CD4-positive, CD25-positive, alpha-beta regulatory T cell (primary cell): ENCODE results near the gene ANTXR2. TPM values are rescaled to one million over a fixed set of nuclear protein-coding genes. Genes with fewer than 3 reads are reported as not detected.

Experiments used
- ATAC-seq, 2 donors: fragments of 150-1000 bp; cut with Tn5 transposase; one replicate each; pipeline ENCODE4 v1.10.0; 2021; ENCODE audit warnings: low read depth in 2 of 2, moderate number of reproducible peaks in 2 of 2, moderate library complexity in 1 of 2
- DNase-seq, 3 donors: peaks; one replicate each; pipeline versions ENCODE4 v3.0.0 to v3.0.0-alpha.2; 2012 to 2022; ENCODE audit warnings: mixed read lengths in 1 of 3
- H3K27ac ChIP-seq: one replicate; pipeline ENCODE4 v1.7.0; 2013; ENCODE audit warnings: mild to moderate bottlenecking, low read length; ENCODE audit not compliant: insufficient read depth, poor library complexity, severe bottlenecking
- H3K27me3 ChIP-seq: one replicate; pipeline ENCODE4 v1.7.0; 2013; ENCODE audit warnings: low read length; ENCODE audit not compliant: control insufficient read depth, insufficient read depth
- H3K36me3 ChIP-seq: one replicate; pipeline ENCODE4 v1.7.0; 2013; ENCODE audit warnings: mild to moderate bottlenecking, low read length, moderate library complexity; ENCODE audit not compliant: control insufficient read depth, insufficient read depth
- H3K4me1 ChIP-seq: 2 replicates; pipeline ENCODE4 v1.7.0; 2013; ENCODE audit warnings: mild to moderate bottlenecking, low read length; ENCODE audit not compliant: insufficient read depth, control insufficient read depth, poor library complexity, severe bottlenecking
- H3K4me3 ChIP-seq: one replicate; pipeline ENCODE4 v1.7.0; 2013; ENCODE audit warnings: low read depth, mild to moderate bottlenecking, low read length, moderate library complexity
- H3K9me3 ChIP-seq, 2 experiments: 1 replicate in 1 of 2; 2 replicates in 1 of 2; pipeline ENCODE4 v1.7.0; 2013; ENCODE audit warnings: low read length in 2 of 2, mild to moderate bottlenecking in 1 of 2, moderate library complexity in 1 of 2; ENCODE audit not compliant: control insufficient read depth in 2 of 2
- H3K27ac Mint-ChIP-seq, 3 donors: one replicate each; pipeline ENCODE4 v1.8.0; 2020 to 2022; ENCODE audit warnings: mild to moderate bottlenecking in 3 of 3, mixed read lengths in 3 of 3, moderate library complexity in 2 of 3
- H3K27me3 Mint-ChIP-seq: one replicate; pipeline ENCODE4 v1.8.0; 2022; ENCODE audit warnings: mild to moderate bottlenecking, mixed read lengths
- H3K36me3 Mint-ChIP-seq: one replicate; pipeline ENCODE4 v1.8.0; 2020; ENCODE audit warnings: mixed read lengths
- H3K4me1 Mint-ChIP-seq, 4 donors: one replicate each; pipeline ENCODE4 v1.8.0; 2020 to 2022; ENCODE audit warnings: mixed read lengths in 4 of 4, mild to moderate bottlenecking in 1 of 4
- H3K4me3 Mint-ChIP-seq, 4 donors: one replicate each; pipeline ENCODE4 v1.8.0; 2020 to 2022; ENCODE audit warnings: mild to moderate bottlenecking in 4 of 4, mixed read lengths in 4 of 4, moderate library complexity in 3 of 4
- H3K9me3 Mint-ChIP-seq, 7 donors: one replicate each; pipeline ENCODE4 v1.8.0; 2020 to 2022; ENCODE audit warnings: mixed read lengths in 7 of 7, mild to moderate bottlenecking in 3 of 7, moderate library complexity in 2 of 7
- polyA plus RNA-seq, 4 donors: library from polyadenylated mRNA; unstranded; fragments of 300-500 nt; fragmentation: Illumina TruSeq; gene quantifications; one replicate each; pipeline ENCODE4 v1.2.3, GENCODE V29; 2021
- total RNA-seq: library from RNA; stranded (reverse); gene quantifications from one replicate; pipeline ENCODE4 v1.2.3, GENCODE V29; 2022

ANTXR2 gene
- total and polyA plus RNA-seq, 5 donors from 2014 or later: 66.4 to 117 (median 70.2) TPM

DNA sequence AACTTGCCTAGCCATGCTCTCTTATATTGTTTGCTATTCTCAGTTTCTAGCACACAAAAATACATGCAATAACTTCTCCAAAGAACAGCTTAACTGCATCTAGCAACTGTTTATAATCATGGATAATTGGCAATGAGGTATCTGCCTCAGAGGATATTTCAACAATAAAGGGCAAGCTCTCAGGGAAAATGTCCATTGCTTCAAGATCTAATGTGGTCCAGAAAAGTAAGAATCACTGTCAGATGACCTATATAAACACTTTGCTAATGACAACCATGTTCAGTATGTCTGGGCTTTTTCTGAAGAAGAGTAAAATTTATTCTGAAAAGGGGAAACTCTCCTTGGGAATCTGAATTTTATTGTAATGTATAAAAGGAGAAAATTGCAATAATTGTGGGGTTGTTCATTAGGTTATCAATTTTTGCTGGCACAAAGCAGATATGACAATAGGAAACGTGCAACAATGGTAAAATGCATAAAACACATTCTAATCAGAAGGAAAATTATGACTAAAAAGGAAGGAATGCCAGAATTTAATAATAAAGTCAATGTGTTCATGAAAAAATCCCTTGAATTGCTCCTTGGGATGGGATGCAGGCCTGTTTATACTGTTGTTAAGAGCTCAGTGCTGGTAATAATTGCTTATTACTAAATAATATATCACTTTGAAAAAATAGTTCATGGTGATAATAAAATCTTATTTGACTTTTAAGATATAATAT, 90.3 kb downstream of the ANTXR2 start:
- no peak for DNase-seq
- no peaks in the 10 kb centered on the region for H3K9me3 ChIP-seq
- ATAC-seq: no peak
- H3K27ac ChIP-seq: no peak overlapping the region
- peaks cover 30% of the 10 kb centered on the region for H3K36me3 Mint-ChIP-seq
- H3K4me1 ChIP-seq: no peaks in the 10 kb centered on the region
- H3K27me3 ChIP-seq: no peaks in the 10 kb centered on the region
- no peak overlapping the region for H3K4me3 ChIP-seq
- H3K4me3 Mint-ChIP-seq: no peak overlapping the region
- peaks cover 12 to 19% (median 15%) of the 10 kb centered on the region in 4 donors for H3K4me1 Mint-ChIP-seq
- H3K36me3 ChIP-seq: peaks cover 37% of the 10 kb centered on the region
- H3K27me3 Mint-ChIP-seq: no peaks in the 10 kb centered on the region
- no peak overlapping the region for H3K27ac Mint-ChIP-seq
- peaks cover 0 to under 1% (median 0%) of the 10 kb centered on the region in 7 donors for H3K9me3 Mint-ChIP-seq

GRCh38 chr4:79980448-79980847, 92.6 kb downstream of the ANTXR2 start:
- Mint-ChIP-seq H3K36me3 (peaks cover 42% of the 10 kb centered on the region), H3K27ac (no peak overlapping the region), H3K4me3 (no peak overlapping the region), H3K9me3 (no peaks in the 10 kb centered on the region), H3K27me3 (no peaks in the 10 kb centered on the region), H3K4me1 (peaks cover 0 to 14% (median 7%) of the 10 kb centered on the region in 4 donors)
- Histone ChIP-seq H3K27me3 (no peaks in the 10 kb centered on the region), H3K9me3 (no peaks in the 10 kb centered on the region), H3K27ac (no peak overlapping the region), H3K4me1 (no peaks in the 10 kb centered on the region), H3K4me3 (no peak overlapping the region), H3K36me3 (peaks cover 55% of the 10 kb centered on the region)
- ATAC-seq (no peak), DNase-seq (no peak)

DNA sequence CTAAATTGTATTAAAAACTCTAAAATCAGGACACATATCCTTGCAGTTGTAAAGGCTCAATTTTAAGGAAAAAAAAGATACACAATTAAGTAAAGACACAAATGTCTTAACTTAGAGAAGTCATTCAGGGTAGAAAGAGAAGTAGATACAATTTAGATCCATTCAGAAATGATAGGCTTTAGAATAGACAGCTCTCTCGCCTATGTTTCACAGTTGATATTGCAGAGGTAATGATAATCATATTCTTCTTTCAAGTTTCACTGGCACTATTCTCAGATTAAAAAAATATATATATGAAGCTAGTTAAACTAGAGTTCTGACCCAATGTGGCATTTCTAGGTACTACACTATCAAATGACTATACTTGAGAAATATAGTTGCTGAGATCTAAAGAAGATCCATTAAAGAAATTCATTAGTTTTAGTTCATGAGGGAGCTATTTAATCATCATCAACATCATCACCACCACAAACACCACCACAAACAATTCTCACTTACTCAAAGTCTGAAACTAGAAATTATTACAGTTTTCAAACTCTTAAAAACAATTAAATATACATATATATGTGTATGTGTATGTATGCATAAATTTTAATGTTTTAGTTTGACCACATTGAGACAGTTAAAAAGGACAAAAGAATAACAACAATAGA, 93.1 kb downstream of the ANTXR2 start:
- Mint-ChIP-seq H3K4me1 (peaks cover 0 to 19% (median 6%) of the 10 kb centered on the region in 4 donors), H3K36me3 (peaks cover 47% of the 10 kb centered on the region), H3K4me3 (no peak overlapping the region), H3K27ac (no peak overlapping the region), H3K9me3 (no peaks in the 10 kb centered on the region), H3K27me3 (no peaks in the 10 kb centered on the region)
- Histone ChIP-seq H3K4me1 (no peaks in the 10 kb centered on the region), H3K4me3 (no peak overlapping the region), H3K36me3 (peaks cover 55% of the 10 kb centered on the region), H3K27me3 (no peaks in the 10 kb centered on the region), H3K27ac (no peak overlapping the region), H3K9me3 (no peaks in the 10 kb centered on the region)
- DNase-seq: peak in 1 of 3 donors; percentile 3
- no peak for ATAC-seq

DNA sequence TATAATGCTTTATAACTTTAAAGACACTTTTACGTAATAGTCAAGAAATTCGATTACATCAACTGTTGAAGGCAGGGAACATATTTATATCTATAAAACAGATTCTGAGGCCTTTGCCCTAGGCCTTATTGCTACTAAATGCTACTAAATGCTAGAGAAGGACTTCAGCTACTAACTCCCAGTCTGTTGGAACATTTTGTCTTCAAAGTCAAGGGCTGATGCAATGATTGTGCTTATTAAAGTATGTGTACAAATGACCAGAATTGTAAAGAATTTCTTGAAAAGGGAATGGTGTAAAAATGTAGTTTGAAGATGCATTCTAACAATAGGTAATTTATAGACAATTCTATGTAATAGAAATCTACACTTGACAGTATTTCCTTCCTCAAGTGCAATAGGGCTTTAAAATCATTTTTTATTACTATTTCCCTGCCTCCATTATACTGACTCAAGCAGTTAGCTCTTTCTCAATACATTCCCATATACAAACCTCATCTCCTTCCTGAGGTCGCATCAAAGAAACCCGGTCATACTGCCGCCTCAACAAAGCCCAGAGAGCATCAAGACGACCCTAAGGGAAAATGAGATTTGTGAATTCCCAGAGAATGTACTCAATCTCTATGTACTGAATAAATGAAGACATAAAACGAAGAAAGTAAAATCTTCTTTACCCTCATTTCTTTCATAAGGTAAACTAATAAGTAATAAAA, 95.7 kb downstream of the ANTXR2 start:
- Histone ChIP-seq H3K36me3 (peaks cover 55% of the 10 kb centered on the region), H3K4me3 (no peak overlapping the region), H3K9me3 (no peaks in the 10 kb centered on the region), H3K27me3 (no peaks in the 10 kb centered on the region), H3K4me1 (no peaks in the 10 kb centered on the region), H3K27ac (no peak overlapping the region)
- H3K27me3 Mint-ChIP-seq: no peaks in the 10 kb centered on the region
- H3K36me3 Mint-ChIP-seq: peaks cover 58% of the 10 kb centered on the region
- DNase-seq (no peak), ATAC-seq (no peak)
- no peak overlapping the region for H3K27ac Mint-ChIP-seq
- peaks cover 0 to 2% (median 0%) of the 10 kb centered on the region in 7 donors for H3K9me3 Mint-ChIP-seq
- no peak overlapping the region for H3K4me3 Mint-ChIP-seq
- H3K4me1 Mint-ChIP-seq: peaks cover 5 to 26% (median 6%) of the 10 kb centered on the region in 4 donors

DNA sequence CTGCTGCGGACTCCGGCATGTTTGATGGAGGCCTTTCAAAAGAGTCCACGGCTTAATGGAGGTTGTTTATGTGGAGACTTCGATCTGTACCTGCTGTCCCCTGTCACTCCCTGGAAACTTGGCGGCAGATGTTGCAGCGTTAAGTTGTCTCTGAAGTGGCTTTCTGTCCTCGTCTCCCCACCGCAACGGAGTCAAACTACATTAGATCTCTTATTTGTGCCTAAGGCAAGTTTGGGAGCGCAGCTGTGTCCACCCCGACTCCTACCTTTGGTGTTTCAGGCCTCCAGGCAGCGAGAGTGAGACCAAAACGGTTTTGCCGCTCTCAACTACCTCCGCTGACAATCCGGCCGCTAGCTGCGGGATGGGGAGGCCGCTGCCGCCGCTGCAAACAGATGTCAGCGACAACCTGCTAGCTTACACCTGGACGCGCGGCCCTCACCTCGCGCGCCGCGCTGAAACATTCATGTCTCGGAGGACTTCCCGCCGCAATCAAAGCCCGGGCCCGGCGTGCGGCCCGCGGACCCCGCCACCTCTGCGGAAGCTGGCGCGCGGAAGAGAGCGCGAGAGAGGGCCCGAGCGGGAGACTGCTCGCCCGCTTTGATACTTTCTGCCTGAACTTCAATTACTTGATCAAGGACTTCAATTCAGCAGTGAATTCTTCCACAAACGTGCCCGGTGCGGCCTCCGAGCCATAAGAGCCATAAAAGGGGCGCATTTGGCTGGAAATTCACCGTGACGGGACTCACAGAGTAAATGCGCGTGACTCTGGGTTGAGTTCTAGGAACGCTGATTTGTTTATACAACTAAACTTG, 108.4 kb downstream of the ANTXR2 start:
- Histone ChIP-seq H3K4me3 (no peak overlapping the region), H3K4me1 (no peaks in the 10 kb centered on the region), H3K9me3 (peaks cover 0 to 6% of the 10 kb centered on the region in 2 experiments), H3K27ac (no peak overlapping the region), H3K36me3 (peaks cover 28% of the 10 kb centered on the region), H3K27me3 (no peaks in the 10 kb centered on the region)
- H3K27ac Mint-ChIP-seq: no peak overlapping the region
- no peak for ATAC-seq
- no peaks in the 10 kb centered on the region for H3K9me3 Mint-ChIP-seq
- no peak for DNase-seq
- H3K27me3 Mint-ChIP-seq: no peaks in the 10 kb centered on the region
- H3K4me1 Mint-ChIP-seq: peaks cover 0 to 3% (median 2%) of the 10 kb centered on the region in 4 donors
- no peak overlapping the region for H3K4me3 Mint-ChIP-seq
- peaks cover 22% of the 10 kb centered on the region for H3K36me3 Mint-ChIP-seq

GRCh38 chr4:79964020-79964399, 109.0 kb downstream of the ANTXR2 start:
- Mint-ChIP-seq H3K27me3 (no peaks in the 10 kb centered on the region), H3K9me3 (no peaks in the 10 kb centered on the region), H3K36me3 (peaks cover 24% of the 10 kb centered on the region), H3K4me1 (peaks cover 0 to 5% (median 4%) of the 10 kb centered on the region in 4 donors), H3K4me3 (no peak overlapping the region), H3K27ac (no peak overlapping the region)
- H3K27me3 ChIP-seq: no peaks in the 10 kb centered on the region
- ATAC-seq (no peak), DNase-seq (no peak)
- no peaks in the 10 kb centered on the region for H3K4me1 ChIP-seq
- no peak overlapping the region for H3K27ac ChIP-seq
- peaks cover 28% of the 10 kb centered on the region for H3K36me3 ChIP-seq
- no peak overlapping the region for H3K4me3 ChIP-seq
- peaks cover 0 to 6% of the 10 kb centered on the region in 2 experiments for H3K9me3 ChIP-seq

- ATAC-seq (no peak), DNase-seq (no peak)
- no peaks in the 10 kb centered on the region for H3K27me3 Mint-ChIP-seq
- no peaks in the 10 kb centered on the region for H3K9me3 Mint-ChIP-seq
- H3K27ac ChIP-seq: no peak overlapping the region
- no peak overlapping the region for H3K4me3 ChIP-seq
- peaks cover 16% of the 10 kb centered on the region for H3K36me3 Mint-ChIP-seq
- H3K27ac Mint-ChIP-seq: no peak overlapping the region
- peaks cover 0 to under 1% of the 10 kb centered on the region in 2 experiments for H3K9me3 ChIP-seq
- no peak overlapping the region for H3K4me3 Mint-ChIP-seq
- H3K4me1 ChIP-seq: no peaks in the 10 kb centered on the region
- peaks cover 19% of the 10 kb centered on the region for H3K36me3 ChIP-seq
- peaks cover 5 to 11% (median 9%) of the 10 kb centered on the region in 4 donors for H3K4me1 Mint-ChIP-seq
- H3K27me3 ChIP-seq: no peaks in the 10 kb centered on the region
These were observed 113.4 kb downstream of the ANTXR2 start for GRCh38 chr4:79959652-79960051.
